Measurements from ENCODE around the gene ARL8A.
"Not testable (repeated sequence)": the region's sequence is repeated elsewhere in the genome, so short reads cannot be mapped to it uniquely, and the experiment has no call there.

DNA sequence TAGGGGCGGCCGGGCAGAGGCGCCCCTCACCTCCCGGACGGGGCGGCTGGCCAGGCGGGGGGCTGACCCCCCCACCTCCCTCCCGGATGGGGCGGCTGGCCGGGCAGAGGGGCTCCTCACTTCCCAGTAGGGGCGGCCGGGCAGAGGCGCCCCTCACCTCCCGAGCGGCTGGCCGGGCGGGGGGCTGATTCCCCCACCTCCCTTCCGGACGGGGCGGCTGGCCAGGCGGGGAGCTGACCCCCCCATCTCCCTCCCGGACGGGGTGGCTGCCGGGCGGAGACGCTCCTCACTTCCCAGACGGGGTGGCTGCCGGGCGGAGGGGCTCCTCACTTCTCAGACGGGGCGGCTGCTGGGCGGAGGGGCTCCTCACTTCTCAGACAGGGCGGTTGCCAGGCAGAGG, 46.9 kb upstream of the ARL8A start:
- TF ChIP-seq, protein P1, sequence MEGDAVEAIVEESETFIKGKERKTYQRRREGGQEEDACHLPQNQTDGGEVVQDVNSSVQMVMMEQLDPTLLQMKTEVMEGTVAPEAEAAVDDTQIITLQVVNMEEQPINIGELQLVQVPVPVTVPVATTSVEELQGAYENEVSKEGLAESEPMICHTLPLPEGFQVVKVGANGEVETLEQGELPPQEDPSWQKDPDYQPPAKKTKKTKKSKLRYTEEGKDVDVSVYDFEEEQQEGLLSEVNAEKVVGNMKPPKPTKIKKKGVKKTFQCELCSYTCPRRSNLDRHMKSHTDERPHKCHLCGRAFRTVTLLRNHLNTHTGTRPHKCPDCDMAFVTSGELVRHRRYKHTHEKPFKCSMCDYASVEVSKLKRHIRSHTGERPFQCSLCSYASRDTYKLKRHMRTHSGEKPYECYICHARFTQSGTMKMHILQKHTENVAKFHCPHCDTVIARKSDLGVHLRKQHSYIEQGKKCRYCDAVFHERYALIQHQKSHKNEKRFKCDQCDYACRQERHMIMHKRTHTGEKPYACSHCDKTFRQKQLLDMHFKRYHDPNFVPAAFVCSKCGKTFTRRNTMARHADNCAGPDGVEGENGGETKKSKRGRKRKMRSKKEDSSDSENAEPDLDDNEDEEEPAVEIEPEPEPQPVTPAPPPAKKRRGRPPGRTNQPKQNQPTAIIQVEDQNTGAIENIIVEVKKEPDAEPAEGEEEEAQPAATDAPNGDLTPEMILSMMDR (IDR thresholded peaks at IDR 0.05): not testable (repeated sequence)
- not testable (repeated sequence) for TF ChIP-seq RAD21 (conservative IDR thresholded peaks at IDR 0.05 in 1 of 2, IDR thresholded peaks at IDR 0.05 in 1 of 2); FOXS1 (CRISPR knock-in tag; IDR thresholded peaks at IDR 0.05); ZFP36 (IDR thresholded peaks at IDR 0.05; ENCODE audit: borderline replicate concordance, partially characterized antibody); RCOR1 (IDR thresholded peaks at IDR 0.05; ENCODE audit: low read depth, low read length); MAFK (IDR thresholded peaks at IDR 0.05; ENCODE audit: partially characterized antibody)
- TF ChIP-seq, protein P2, sequence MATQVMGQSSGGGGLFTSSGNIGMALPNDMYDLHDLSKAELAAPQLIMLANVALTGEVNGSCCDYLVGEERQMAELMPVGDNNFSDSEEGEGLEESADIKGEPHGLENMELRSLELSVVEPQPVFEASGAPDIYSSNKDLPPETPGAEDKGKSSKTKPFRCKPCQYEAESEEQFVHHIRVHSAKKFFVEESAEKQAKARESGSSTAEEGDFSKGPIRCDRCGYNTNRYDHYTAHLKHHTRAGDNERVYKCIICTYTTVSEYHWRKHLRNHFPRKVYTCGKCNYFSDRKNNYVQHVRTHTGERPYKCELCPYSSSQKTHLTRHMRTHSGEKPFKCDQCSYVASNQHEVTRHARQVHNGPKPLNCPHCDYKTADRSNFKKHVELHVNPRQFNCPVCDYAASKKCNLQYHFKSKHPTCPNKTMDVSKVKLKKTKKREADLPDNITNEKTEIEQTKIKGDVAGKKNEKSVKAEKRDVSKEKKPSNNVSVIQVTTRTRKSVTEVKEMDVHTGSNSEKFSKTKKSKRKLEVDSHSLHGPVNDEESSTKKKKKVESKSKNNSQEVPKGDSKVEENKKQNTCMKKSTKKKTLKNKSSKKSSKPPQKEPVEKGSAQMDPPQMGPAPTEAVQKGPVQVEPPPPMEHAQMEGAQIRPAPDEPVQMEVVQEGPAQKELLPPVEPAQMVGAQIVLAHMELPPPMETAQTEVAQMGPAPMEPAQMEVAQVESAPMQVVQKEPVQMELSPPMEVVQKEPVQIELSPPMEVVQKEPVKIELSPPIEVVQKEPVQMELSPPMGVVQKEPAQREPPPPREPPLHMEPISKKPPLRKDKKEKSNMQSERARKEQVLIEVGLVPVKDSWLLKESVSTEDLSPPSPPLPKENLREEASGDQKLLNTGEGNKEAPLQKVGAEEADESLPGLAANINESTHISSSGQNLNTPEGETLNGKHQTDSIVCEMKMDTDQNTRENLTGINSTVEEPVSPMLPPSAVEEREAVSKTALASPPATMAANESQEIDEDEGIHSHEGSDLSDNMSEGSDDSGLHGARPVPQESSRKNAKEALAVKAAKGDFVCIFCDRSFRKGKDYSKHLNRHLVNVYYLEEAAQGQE (IDR thresholded peaks at IDR 0.05): not testable (repeated sequence)
- TF ChIP-seq, protein P3, sequence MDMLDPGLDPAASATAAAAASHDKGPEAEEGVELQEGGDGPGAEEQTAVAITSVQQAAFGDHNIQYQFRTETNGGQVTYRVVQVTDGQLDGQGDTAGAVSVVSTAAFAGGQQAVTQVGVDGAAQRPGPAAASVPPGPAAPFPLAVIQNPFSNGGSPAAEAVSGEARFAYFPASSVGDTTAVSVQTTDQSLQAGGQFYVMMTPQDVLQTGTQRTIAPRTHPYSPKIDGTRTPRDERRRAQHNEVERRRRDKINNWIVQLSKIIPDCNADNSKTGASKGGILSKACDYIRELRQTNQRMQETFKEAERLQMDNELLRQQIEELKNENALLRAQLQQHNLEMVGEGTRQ (IDR thresholded peaks at IDR 0.05): not testable (repeated sequence)

Measured in A549 (cell line).